ENCODE results near the gene HEPH.
"Not testable (repeated sequence)": the region's sequence is repeated elsewhere in the genome, so short reads cannot be mapped to it uniquely, and the experiment has no call there.

Gene HEPH

GRCh38 chrX:66203114-66203513, 39.1 kb downstream of the HEPH start:
- no peak overlapping the region for H3K4me3 ChIP-seq (ENCODE audit: low read length)
- no CpG with 5 or more reads among the region's 5 CpGs for WGBS (ENCODE audit: insufficient coverage, insufficient read length)
- H3K9me3 ChIP-seq (ENCODE audit: control insufficient read depth, insufficient read depth, low read length), result no peaks in the 10 kb centered on the region
- no peaks in the 10 kb centered on the region for H3K27me3 ChIP-seq (ENCODE audit: control insufficient read depth, insufficient read depth, low read length)
- DNase-seq (ENCODE audit: low read depth, low spot score), result no peak
- no peak overlapping the region for H3K27ac ChIP-seq (ENCODE audit: low read length)
- H3K36me3 ChIP-seq (ENCODE audit: control insufficient read depth, insufficient read depth, low read length), result peaks cover 2% of the 10 kb centered on the region; the same call in 1 of the 2 replicates
- no peaks in the 10 kb centered on the region for H3K4me1 ChIP-seq (ENCODE audit: control insufficient read depth, insufficient read depth, low read length)

GRCh38 chrX:66221856-66222255, 57.8 kb downstream of the HEPH start:
- no peaks in the 10 kb centered on the region for H3K4me1 ChIP-seq (ENCODE audit: control insufficient read depth, insufficient read depth, low read length)
- no peaks in the 10 kb centered on the region for H3K36me3 ChIP-seq (ENCODE audit: control insufficient read depth, insufficient read depth, low read length)
- H3K4me3 ChIP-seq (ENCODE audit: low read length), result no peak overlapping the region
- H3K27me3 ChIP-seq (ENCODE audit: control insufficient read depth, insufficient read depth, low read length), result no peaks in the 10 kb centered on the region
- no CpG with 5 or more reads among the region's 3 CpGs for WGBS (ENCODE audit: insufficient coverage, insufficient read length)
- H3K9me3 ChIP-seq (ENCODE audit: control insufficient read depth, insufficient read depth, low read length), result no peaks in the 10 kb centered on the region
- DNase-seq (ENCODE audit: low read depth, low spot score), result no peak
- H3K27ac ChIP-seq (ENCODE audit: low read length), result no peak overlapping the region

DNA sequence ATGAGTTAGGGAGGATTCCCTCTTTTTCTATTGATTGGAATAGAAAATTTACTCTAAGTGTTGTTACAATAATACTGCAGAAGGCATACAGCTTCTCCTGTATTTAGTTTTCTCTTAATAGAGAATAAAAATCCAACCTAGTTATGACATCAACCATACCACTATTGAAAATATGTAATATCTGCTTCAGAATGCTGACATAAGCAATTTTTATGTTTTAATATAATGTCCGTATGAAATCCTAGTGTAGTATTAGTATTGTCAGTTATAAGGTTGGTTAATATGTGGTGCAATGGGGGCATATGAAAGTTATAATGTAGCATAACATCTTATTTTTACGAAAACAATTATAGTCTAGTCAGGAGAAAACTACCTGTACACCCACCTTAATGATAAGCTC, 68.2 kb downstream of the HEPH start:
- no peaks in the 10 kb centered on the region for H3K4me1 ChIP-seq (ENCODE audit: control insufficient read depth, insufficient read depth, low read length)
- no peaks in the 10 kb centered on the region for H3K36me3 ChIP-seq (ENCODE audit: control insufficient read depth, insufficient read depth, low read length)
- H3K9me3 ChIP-seq (ENCODE audit: control insufficient read depth, insufficient read depth, low read length), result no peaks in the 10 kb centered on the region
- no CpG with 5 or more reads among the region's 2 CpGs for WGBS (ENCODE audit: insufficient coverage, insufficient read length)
- no peak overlapping the region for H3K27ac ChIP-seq (ENCODE audit: low read length)
- H3K27me3 ChIP-seq (ENCODE audit: control insufficient read depth, insufficient read depth, low read length), result no peaks in the 10 kb centered on the region
- DNase-seq (ENCODE audit: low read depth, low spot score), result no peak
- H3K4me3 ChIP-seq (ENCODE audit: low read length), result no peak overlapping the region

GRCh38 chrX:66233209-66233608, 69.2 kb downstream of the HEPH start:
- Histone ChIP-seq H3K27ac (ENCODE audit: low read length) (no peak overlapping the region), H3K36me3 (ENCODE audit: control insufficient read depth, insufficient read depth, low read length) (no peaks in the 10 kb centered on the region), H3K27me3 (ENCODE audit: control insufficient read depth, insufficient read depth, low read length) (no peaks in the 10 kb centered on the region), H3K4me1 (ENCODE audit: control insufficient read depth, insufficient read depth, low read length) (no peaks in the 10 kb centered on the region), H3K9me3 (ENCODE audit: control insufficient read depth, insufficient read depth, low read length) (no peaks in the 10 kb centered on the region), H3K4me3 (ENCODE audit: low read length) (no peak overlapping the region)
- DNase-seq (ENCODE audit: low read depth, low spot score), result no peak

DNA sequence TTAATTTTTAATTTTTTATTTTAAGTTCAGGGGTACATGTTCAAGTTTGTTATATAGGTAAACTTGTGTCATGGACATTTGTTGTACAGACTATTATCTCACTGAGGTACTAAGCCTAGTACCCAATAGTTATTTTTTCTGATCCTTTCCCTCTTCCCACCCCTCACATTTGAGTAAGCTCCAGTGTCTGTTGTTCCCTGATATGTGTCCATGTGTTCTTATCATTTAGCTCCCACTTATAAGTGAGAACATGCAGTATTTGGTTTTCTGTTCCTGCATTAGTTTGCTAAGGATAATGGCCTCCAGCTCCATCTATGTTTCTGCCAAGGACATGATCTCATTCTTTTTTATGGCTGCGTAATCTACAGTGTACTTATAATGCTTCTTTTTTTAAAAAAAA, 69.9 kb downstream of the HEPH start:
- not testable (repeated sequence) for H3K4me1 ChIP-seq (ENCODE audit: control insufficient read depth, insufficient read depth, low read length); DNase-seq (ENCODE audit: low read depth, low spot score); H3K4me3 ChIP-seq (ENCODE audit: low read length); H3K9me3 ChIP-seq (ENCODE audit: control insufficient read depth, insufficient read depth, low read length); H3K27ac ChIP-seq (ENCODE audit: low read length); H3K36me3 ChIP-seq (ENCODE audit: control insufficient read depth, insufficient read depth, low read length); H3K27me3 ChIP-seq (ENCODE audit: control insufficient read depth, insufficient read depth, low read length)
- no CpG with 5 or more reads among the region's 1 CpG for WGBS (ENCODE audit: insufficient coverage, insufficient read length)

- no CpG with 5 or more reads among the region's 1 CpG for WGBS (ENCODE audit: insufficient coverage, insufficient read length)
- Histone ChIP-seq H3K36me3 (ENCODE audit: control insufficient read depth, insufficient read depth, low read length) (no peaks in the 10 kb centered on the region), H3K27me3 (ENCODE audit: control insufficient read depth, insufficient read depth, low read length) (no peaks in the 10 kb centered on the region), H3K4me1 (ENCODE audit: control insufficient read depth, insufficient read depth, low read length) (no peaks in the 10 kb centered on the region), H3K4me3 (ENCODE audit: low read length) (no peak overlapping the region), H3K9me3 (ENCODE audit: control insufficient read depth, insufficient read depth, low read length) (no peaks in the 10 kb centered on the region), H3K27ac (ENCODE audit: low read length) (no peak overlapping the region)
- DNase-seq (ENCODE audit: low read depth, low spot score), result no peak
Observed at GRCh38 chrX:66255359-66255967, 91.4 kb downstream of the HEPH start.

- H3K27me3 ChIP-seq (ENCODE audit: control insufficient read depth, insufficient read depth, low read length), result no peaks in the 10 kb centered on the region
- no peak overlapping the region for H3K4me3 ChIP-seq (ENCODE audit: low read length)
- no peaks in the 10 kb centered on the region for H3K9me3 ChIP-seq (ENCODE audit: control insufficient read depth, insufficient read depth, low read length)
- no peak for DNase-seq (ENCODE audit: low read depth, low spot score)
- H3K36me3 ChIP-seq (ENCODE audit: control insufficient read depth, insufficient read depth, low read length), result no peaks in the 10 kb centered on the region
- no peaks in the 10 kb centered on the region for H3K4me1 ChIP-seq (ENCODE audit: control insufficient read depth, insufficient read depth, low read length)
- H3K27ac ChIP-seq (ENCODE audit: low read length), result no peak overlapping the region
Observed at GRCh38 chrX:66262807-66263206, 98.8 kb downstream of the HEPH start.
